Mucosa of descending colon (tissue), 3 donors: ENCODE data around the gene CCDC40. TPM values are rescaled to one million over a fixed set of nuclear protein-coding genes. Genes with fewer than 3 reads are reported as not detected.
"Not testable (repeated sequence)": the region's sequence is repeated elsewhere in the genome, so short reads cannot be mapped to it uniquely, and the experiment has no call there.

Experiments used
- ATAC-seq: fragments of 200-7000 bp; cut with Tn5 transposase; one replicate; pipeline ENCODE4 v1.9.1; 2020; ENCODE audit warnings: mild to moderate bottlenecking, moderate library complexity
- DNase-seq, 3 donors: peaks; one replicate each; pipeline ENCODE4 v3.0.0-alpha.2; 2020
- H3K36me3 ChIP-seq: fragments of 200-600 bp; one replicate; pipeline ENCODE4 v1.8.0; 2021; ENCODE audit warnings: low read depth, mild to moderate bottlenecking
- H3K4me1 ChIP-seq: fragments of 200-600 bp; one replicate; pipeline ENCODE4 v1.8.0; 2021; ENCODE audit warnings: low read depth, mild to moderate bottlenecking
- H3K4me3 ChIP-seq: fragments of 200-600 bp; one replicate; pipeline ENCODE4 v1.8.0; 2021; ENCODE audit warnings: mild to moderate bottlenecking
- H3K9me3 ChIP-seq: fragments of 200-600 bp; one replicate; pipeline ENCODE4 v1.8.0; 2021; ENCODE audit warnings: mild to moderate bottlenecking
- CTCF ChIP-seq: fragments of 200-600 bp; IDR thresholded peaks from one replicate; pipeline ENCODE4 v1.8.0; 2022; ENCODE audit warnings: antibody characterized with exemption, mild to moderate bottlenecking
- intact Hi-C, 2 donors: fragments of 100-400 bp; cut with DNase I in 1 of 2; cut with micrococcal nuclease in 1 of 2; formaldehyde crosslinking; loops; one replicate each; pipeline versions ENCODE4 v1.11.0 to v1.11.1; 2022; cut with DNase I, micrococcal nuclease
- total RNA-seq, 3 donors: library from RNA; stranded (reverse); fragmentation: NEBNext Ultra II Directional in 2 of 3; extraction: Animal tissue kit (Norgen Biotek cat#: 25700) in 2 of 3; gene quantifications; one replicate each; pipeline versions ENCODE4 v1.2.1 to v1.2.4, GENCODE V29; 2021 to 2023
- donor health status: DM: no; HTN: no; CAD: no; lungs with moderate emphysema.
- donor health status: DM: no; HTN: no; CAD: no.
- donor health status: DM: no; HTN: yes; CAD: no.

Gene CCDC40
- total RNA-seq, 3 donors from 2014 or later = 2.1 to 5.9 (median 2.7) TPM

- H3K36me3 ChIP-seq = no peaks in the 10 kb centered on the region
- no peaks in the 10 kb centered on the region for H3K4me1 ChIP-seq
- intact Hi-C loops = loop anchor here in 1 of 2 donors (10.0 kb wide), 1 partner anchor 57 kb away; the partner anchor contains the start of gene EIF4A3
- ATAC-seq (no peak), DNase-seq (no peak)
- no peak for TF ChIP-seq CTCF
- H3K4me3 ChIP-seq = no peak overlapping the region
- no peaks in the 10 kb centered on the region for H3K9me3 ChIP-seq
These were observed 51.2 kb downstream of the CCDC40 start for GRCh38 chr17:80087346-80088265.

GRCh38 chr17:80089762-80090161 is 53.3 kb downstream of the CCDC40 start:
- DNase-seq (peak in 1 of 3 donors; percentile 24), ATAC-seq (no peak)
- no peaks in the 10 kb centered on the region for H3K36me3 ChIP-seq
- no peaks in the 10 kb centered on the region for H3K4me1 ChIP-seq
- intact Hi-C loops = loop anchor here in 1 of 2 donors (10.0 kb wide), 1 partner anchor 55 kb away; the partner anchor contains the start of gene EIF4A3
- H3K4me3 ChIP-seq = no peak overlapping the region
- no peaks in the 10 kb centered on the region for H3K9me3 ChIP-seq
- TF ChIP-seq CTCF = no peak

- H3K4me1 ChIP-seq, ATAC-seq, H3K9me3 ChIP-seq, intact Hi-C loops, H3K4me3 ChIP-seq, H3K36me3 ChIP-seq: not testable (repeated sequence)
- peak in 1 of 3 donors; percentile 2 for DNase-seq
These were observed 53.7 kb downstream of the CCDC40 start for GRCh38 chr17:80090164-80090563.

GRCh38 chr17:80091376-80091775 is 54.9 kb downstream of the CCDC40 start:
- DNase-seq (no peak), ATAC-seq (no peak)
- Histone ChIP-seq H3K4me1 (no peaks in the 10 kb centered on the region), H3K4me3 (no peak overlapping the region), H3K9me3 (no peaks in the 10 kb centered on the region), H3K36me3 (no peaks in the 10 kb centered on the region)
- no peak for TF ChIP-seq CTCF
- intact Hi-C loops = no loop called here

- DNase-seq (peak in 1 of 3 donors; percentile 8), ATAC-seq (peak; percentile 24)
- no peak for TF ChIP-seq CTCF
- intact Hi-C loops = no loop called here
- no peaks in the 10 kb centered on the region for H3K36me3 ChIP-seq
- H3K4me3 ChIP-seq = no peak overlapping the region
- no peaks in the 10 kb centered on the region for H3K4me1 ChIP-seq
- no peaks in the 10 kb centered on the region for H3K9me3 ChIP-seq
These were observed 56.5 kb downstream of the CCDC40 start for GRCh38 chr17:80092959-80093358.
